SH-SY5Y (cell line): ENCODE measurements around the gene PIK3R4.

Experiments
- GATA2 ChIP-seq: IDR thresholded peaks from 2 replicates; pipeline ENCODE4 v1.6.1; 2011; ENCODE audit warnings: mild to moderate bottlenecking, low read depth, low read length
- GATA3 ChIP-seq: IDR thresholded peaks from 2 replicates; pipeline ENCODE4 v1.6.1; 2011; ENCODE audit warnings: low read depth, mild to moderate bottlenecking, low read length, moderate library complexity

- TF ChIP-seq GATA2 (no peak), GATA3 (no peak)
These were observed 76.9 kb downstream of the PIK3R4 start for GRCh38 chr3:130669740-130670139.
